HEK293T (cell line): ENCODE data around the gene WDR5B.

Source experiments
- ARNT ChIP-seq: fragments of 450-650 bp; IDR thresholded peaks from 2 replicates; pipeline ENCODE4 v1.6.1; 2017; ENCODE audit warnings: mild to moderate bottlenecking
- BHLHE40 ChIP-seq: fragments of 450-650 bp; IDR thresholded peaks from 2 replicates; pipeline ENCODE4 v1.6.1; 2016; ENCODE audit warnings: mild to moderate bottlenecking, moderate library complexity, borderline replicate concordance
- CTBP1 ChIP-seq: fragments of 450-650 bp; IDR thresholded peaks from 2 replicates; pipeline ENCODE4 v1.6.1; 2016; ENCODE audit warnings: borderline replicate concordance
- ELF4 ChIP-seq: fragments of 450-650 bp; IDR thresholded peaks from 2 replicates; pipeline ENCODE4 v1.6.1; 2017; ENCODE audit warnings: antibody characterized with exemption
- FOXA1 ChIP-seq: fragments of 450-650 bp; IDR thresholded peaks from 2 replicates; pipeline ENCODE4 v1.6.1; 2016; ENCODE audit warnings: mild to moderate bottlenecking
- FOXK2 ChIP-seq: fragments of 450-650 bp; IDR thresholded peaks from 2 replicates; pipeline ENCODE4 v1.6.1; 2016; ENCODE audit warnings: mild to moderate bottlenecking
- FOXM1 ChIP-seq: fragments of 450-650 bp; IDR thresholded peaks from 2 replicates; pipeline ENCODE4 v1.6.1; 2017; ENCODE audit warnings: mild to moderate bottlenecking, borderline replicate concordance
- HDGF ChIP-seq: fragments of 450-650 bp; IDR thresholded peaks from 2 replicates; pipeline ENCODE4 v1.6.1; 2017; ENCODE audit warnings: antibody characterized with exemption, borderline replicate concordance
- NFRKB ChIP-seq: fragments of 450-650 bp; IDR thresholded peaks from 2 replicates; pipeline ENCODE4 v1.6.1; 2016; ENCODE audit warnings: mild to moderate bottlenecking, moderate library complexity
- SP1 ChIP-seq: fragments of 450-650 bp; IDR thresholded peaks from 2 replicates; pipeline ENCODE4 v1.6.1; 2017
- SUZ12 ChIP-seq: fragments of 450-650 bp; IDR thresholded peaks from 2 replicates; pipeline ENCODE4 v1.6.1; 2016; ENCODE audit warnings: mild to moderate bottlenecking
- TARDBP ChIP-seq: fragments of 450-650 bp; IDR thresholded peaks from 2 replicates; pipeline ENCODE4 v1.6.1; 2016
- ZNF384 ChIP-seq: fragments of 450-650 bp; IDR thresholded peaks from 2 replicates; pipeline ENCODE4 v1.6.1; 2016
- TF ChIP-seq, protein P1 (sequence below): fragments of 450-650 bp; IDR thresholded peaks from 2 replicates; pipeline ENCODE4 v1.6.1; 2016

DNA sequence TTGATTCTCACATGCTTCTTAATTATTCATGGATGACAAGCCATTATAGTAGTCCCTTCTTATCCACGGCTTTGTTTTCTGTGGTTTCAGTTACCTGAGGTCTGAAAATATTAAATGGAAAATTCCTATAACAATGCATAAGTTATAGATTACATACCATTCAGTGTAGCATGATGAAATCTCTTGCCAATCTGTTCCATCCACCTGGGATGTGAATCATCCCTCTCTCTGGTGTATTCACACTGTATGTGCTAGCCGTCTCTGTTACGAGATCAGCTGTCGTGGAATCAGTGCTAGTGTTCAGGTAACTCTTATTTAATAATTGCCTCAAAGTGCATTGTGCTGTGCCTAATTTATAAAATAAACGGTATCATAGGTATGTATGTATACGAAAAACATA, 5.2 kb downstream of the WDR5B start:
- no peak for TF ChIP-seq ARNT
- no peak for TF ChIP-seq FOXA1
- TF ChIP-seq NFRKB = no peak
- TF ChIP-seq HDGF = no peak
- no peak for TF ChIP-seq FOXM1
- TF ChIP-seq, protein P1, sequence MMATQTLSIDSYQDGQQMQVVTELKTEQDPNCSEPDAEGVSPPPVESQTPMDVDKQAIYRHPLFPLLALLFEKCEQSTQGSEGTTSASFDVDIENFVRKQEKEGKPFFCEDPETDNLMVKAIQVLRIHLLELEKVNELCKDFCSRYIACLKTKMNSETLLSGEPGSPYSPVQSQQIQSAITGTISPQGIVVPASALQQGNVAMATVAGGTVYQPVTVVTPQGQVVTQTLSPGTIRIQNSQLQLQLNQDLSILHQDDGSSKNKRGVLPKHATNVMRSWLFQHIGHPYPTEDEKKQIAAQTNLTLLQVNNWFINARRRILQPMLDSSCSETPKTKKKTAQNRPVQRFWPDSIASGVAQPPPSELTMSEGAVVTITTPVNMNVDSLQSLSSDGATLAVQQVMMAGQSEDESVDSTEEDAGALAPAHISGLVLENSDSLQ = no peak
- TF ChIP-seq TARDBP = no peak
- no peak for TF ChIP-seq SUZ12
- TF ChIP-seq BHLHE40 = no peak
- no peak for TF ChIP-seq SP1
- no peak for TF ChIP-seq FOXK2
- TF ChIP-seq ELF4 = no peak
- no peak for TF ChIP-seq CTBP1
- no peak for TF ChIP-seq ZNF384
